GM19372 (cell line): Measurements from ENCODE around the gene ABCG1.

Experiments used
- ATAC-seq: cut with Tn5 transposase; IDR thresholded peaks from one replicate; pipeline ENCODE4 v1.9.1; 2021; ENCODE audit warnings: mild to moderate bottlenecking, low read depth, moderate library complexity; ENCODE audit not compliant: unreplicated experiment

The ABCG1 gene

GRCh38 chr21:42250422-42251403, 31.8 kb downstream of the ABCG1 start:
- no peak for ATAC-seq

GRCh38 chr21:42251654-42252324, 32.8 kb downstream of the ABCG1 start:
- no peak for ATAC-seq

- ATAC-seq: no peak
Measured at GRCh38 chr21:42252325-42252654, 33.4 kb downstream of the ABCG1 start.

- no peak for ATAC-seq
Measured at GRCh38 chr21:42252778-42253340, 33.9 kb downstream of the ABCG1 start.

GRCh38 chr21:42253466-42253865, 34.5 kb downstream of the ABCG1 start:
- no peak for ATAC-seq

GRCh38 chr21:42254083-42254482, 35.1 kb downstream of the ABCG1 start:
- no peak for ATAC-seq

GRCh38 chr21:42254651-42255601, 36.0 kb downstream of the ABCG1 start:
- ATAC-seq: no peak

GRCh38 chr21:42255825-42256224, 36.9 kb downstream of the ABCG1 start:
- ATAC-seq: no peak

GRCh38 chr21:42256316-42256715, 37.4 kb downstream of the ABCG1 start:
- ATAC-seq: no peak

GRCh38 chr21:42257091-42257765, 38.3 kb downstream of the ABCG1 start:
- ATAC-seq: no peak

GRCh38 chr21:42258150-42258884, 39.4 kb downstream of the ABCG1 start:
- ATAC-seq: no peak

GRCh38 chr21:42258885-42259407, 40.0 kb downstream of the ABCG1 start:
- no peak for ATAC-seq

GRCh38 chr21:42260121-42260520, 41.2 kb downstream of the ABCG1 start:
- no peak for ATAC-seq

GRCh38 chr21:42261829-42262200, 42.9 kb downstream of the ABCG1 start:
- no peak for ATAC-seq

- ATAC-seq: no peak
Measured at GRCh38 chr21:42262831-42263231, 43.9 kb downstream of the ABCG1 start.

- ATAC-seq: no peak
Measured at GRCh38 chr21:42263591-42264131, 44.7 kb downstream of the ABCG1 start.

- no peak for ATAC-seq
Measured at GRCh38 chr21:42264245-42265195, 45.6 kb downstream of the ABCG1 start.
